Suprapubic skin (tissue), 4 donors: ENCODE data around the gene CSAD.

Source experiments
- EP300 ChIP-seq: sonication (generic); formaldehyde crosslinking; IDR thresholded peaks from one replicate; pipeline ENCODE4 v1.6.1; 2017; ENCODE audit warnings: antibody characterized with exemption
- POLR2A ChIP-seq, 2 donors: fragments of 450-650 bp; IDR thresholded peaks; one replicate each; pipeline ENCODE4 v1.6.1; 2017; ENCODE audit warnings: antibody characterized with exemption in 2 of 2, mild to moderate bottlenecking in 2 of 2, moderate library complexity in 2 of 2
- POLR2AphosphoS5 ChIP-seq, 3 donors: sonication (generic); formaldehyde crosslinking; IDR thresholded peaks; one replicate each; pipeline ENCODE4 v1.6.1; 2017; ENCODE audit warnings: antibody characterized with exemption in 3 of 3
- TF ChIP-seq, protein P1 (sequence below), 2 donors: fragments of 200-600 bp in 1 of 2; fragments of 450-650 bp in 1 of 2; sonication (generic) in 1 of 2; IDR thresholded peaks; one replicate each; pipeline ENCODE4 v1.5.1; 2016 to 2019; ENCODE audit warnings: antibody characterized with exemption in 2 of 2, mild to moderate bottlenecking in 1 of 2, moderate library complexity in 1 of 2

GRCh38 chr12:53197011-53197640 is 16.4 kb upstream of the CSAD start:
- no peak for TF ChIP-seq POLR2AphosphoS5 (IDR thresholded peaks at IDR 0.05)
- no peak for TF ChIP-seq POLR2A (IDR thresholded peaks at IDR 0.05)
- TF ChIP-seq, protein P1, sequence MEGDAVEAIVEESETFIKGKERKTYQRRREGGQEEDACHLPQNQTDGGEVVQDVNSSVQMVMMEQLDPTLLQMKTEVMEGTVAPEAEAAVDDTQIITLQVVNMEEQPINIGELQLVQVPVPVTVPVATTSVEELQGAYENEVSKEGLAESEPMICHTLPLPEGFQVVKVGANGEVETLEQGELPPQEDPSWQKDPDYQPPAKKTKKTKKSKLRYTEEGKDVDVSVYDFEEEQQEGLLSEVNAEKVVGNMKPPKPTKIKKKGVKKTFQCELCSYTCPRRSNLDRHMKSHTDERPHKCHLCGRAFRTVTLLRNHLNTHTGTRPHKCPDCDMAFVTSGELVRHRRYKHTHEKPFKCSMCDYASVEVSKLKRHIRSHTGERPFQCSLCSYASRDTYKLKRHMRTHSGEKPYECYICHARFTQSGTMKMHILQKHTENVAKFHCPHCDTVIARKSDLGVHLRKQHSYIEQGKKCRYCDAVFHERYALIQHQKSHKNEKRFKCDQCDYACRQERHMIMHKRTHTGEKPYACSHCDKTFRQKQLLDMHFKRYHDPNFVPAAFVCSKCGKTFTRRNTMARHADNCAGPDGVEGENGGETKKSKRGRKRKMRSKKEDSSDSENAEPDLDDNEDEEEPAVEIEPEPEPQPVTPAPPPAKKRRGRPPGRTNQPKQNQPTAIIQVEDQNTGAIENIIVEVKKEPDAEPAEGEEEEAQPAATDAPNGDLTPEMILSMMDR (IDR thresholded peaks at IDR 0.05): no peak
- no peak for TF ChIP-seq EP300
